NCI-H748 (cell line): Measurements from ENCODE around the gene MYO16.
A peak's percentile ranks its signal among the peaks of the same experiment; 100 is the strongest.
"Not testable (repeated sequence)": the region's sequence is repeated elsewhere in the genome, so short reads cannot be mapped to it uniquely, and the experiment has no call there.

ENCODE experiments used
- DNase-seq: peaks from one replicate; lab custom pipeline; 2025; ENCODE audit not compliant: unreplicated experiment; lab: John Stamatoyannopoulos, UW

MYO16 gene

GRCh38 chr13:108878732-108879131 lies 249.3 kb downstream of the MYO16 start:
- DNase-seq = no peak

DNA sequence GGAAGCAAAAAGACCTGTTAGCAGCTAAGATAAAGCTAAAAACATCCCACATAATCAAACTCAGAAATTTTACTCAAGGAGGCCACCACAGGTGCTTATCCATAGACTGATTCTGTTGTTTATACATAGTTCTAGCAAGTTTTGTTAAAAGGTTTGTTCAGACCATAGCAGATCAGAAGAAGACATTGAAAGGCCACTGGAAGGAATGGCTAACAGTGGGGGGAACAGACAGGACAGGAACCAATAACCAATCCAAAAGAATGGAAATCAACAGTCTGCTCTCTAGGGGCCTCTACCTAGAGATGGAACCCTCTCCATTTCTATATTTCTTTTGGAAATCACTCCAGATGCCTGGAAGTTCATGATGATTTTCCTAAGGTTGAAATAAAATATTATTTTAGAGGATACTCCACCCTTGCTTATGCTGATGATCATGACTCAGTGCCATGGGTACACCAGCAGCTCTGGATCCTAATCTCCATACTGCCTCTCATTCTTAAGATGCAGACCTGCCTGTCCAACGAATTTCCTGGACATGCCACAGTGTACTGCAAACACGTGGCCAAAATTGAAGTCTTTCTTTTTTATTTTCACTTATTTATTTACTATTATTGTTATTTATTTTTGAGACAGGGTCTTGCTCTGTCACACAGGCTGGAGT lies 260.0 kb downstream of the MYO16 start:
- no peak for DNase-seq

DNA sequence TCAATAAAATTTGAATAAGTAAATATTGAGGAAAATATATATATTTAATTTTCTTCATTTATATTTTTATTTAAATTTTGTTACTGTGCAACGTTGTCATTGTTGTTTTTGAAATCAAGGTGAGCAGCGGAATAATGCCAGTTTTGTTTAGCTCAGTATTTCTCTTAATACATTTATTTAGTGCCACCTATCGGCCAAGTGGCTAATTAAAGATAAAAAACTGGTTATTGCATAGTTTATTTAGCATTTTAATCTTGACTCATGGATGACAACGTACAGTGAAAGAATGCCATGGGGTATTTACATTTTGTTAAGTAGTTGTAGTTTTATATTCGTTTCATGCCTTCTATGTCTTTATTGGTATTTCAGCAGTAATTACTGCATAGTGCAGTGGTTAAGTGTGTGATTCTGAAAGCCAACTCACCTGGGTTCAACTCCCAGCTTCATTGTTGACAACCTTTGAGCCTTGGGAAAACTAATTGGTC lies 265.9 kb downstream of the MYO16 start:
- DNase-seq = peak; percentile 70

DNA sequence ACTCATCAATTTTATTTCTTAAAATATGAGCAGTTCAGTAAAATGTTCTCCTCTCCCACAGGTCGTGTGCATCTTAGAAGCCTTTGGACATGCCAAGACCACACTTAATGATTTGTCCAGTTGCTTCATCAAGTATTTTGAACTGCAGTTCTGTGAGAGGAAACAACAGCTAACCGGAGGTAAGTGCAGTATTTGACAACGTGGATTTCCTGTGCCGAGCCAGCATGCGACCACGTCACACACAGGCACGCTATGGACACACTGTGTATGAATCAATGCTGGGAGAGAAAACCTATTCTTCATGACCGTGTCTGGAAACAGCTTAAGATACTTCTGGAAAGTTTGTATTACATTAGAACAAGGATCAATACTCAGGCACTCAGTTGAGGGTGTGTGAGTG lies 268.5 kb downstream of the MYO16 start:
- DNase-seq = peak; percentile 26

DNA sequence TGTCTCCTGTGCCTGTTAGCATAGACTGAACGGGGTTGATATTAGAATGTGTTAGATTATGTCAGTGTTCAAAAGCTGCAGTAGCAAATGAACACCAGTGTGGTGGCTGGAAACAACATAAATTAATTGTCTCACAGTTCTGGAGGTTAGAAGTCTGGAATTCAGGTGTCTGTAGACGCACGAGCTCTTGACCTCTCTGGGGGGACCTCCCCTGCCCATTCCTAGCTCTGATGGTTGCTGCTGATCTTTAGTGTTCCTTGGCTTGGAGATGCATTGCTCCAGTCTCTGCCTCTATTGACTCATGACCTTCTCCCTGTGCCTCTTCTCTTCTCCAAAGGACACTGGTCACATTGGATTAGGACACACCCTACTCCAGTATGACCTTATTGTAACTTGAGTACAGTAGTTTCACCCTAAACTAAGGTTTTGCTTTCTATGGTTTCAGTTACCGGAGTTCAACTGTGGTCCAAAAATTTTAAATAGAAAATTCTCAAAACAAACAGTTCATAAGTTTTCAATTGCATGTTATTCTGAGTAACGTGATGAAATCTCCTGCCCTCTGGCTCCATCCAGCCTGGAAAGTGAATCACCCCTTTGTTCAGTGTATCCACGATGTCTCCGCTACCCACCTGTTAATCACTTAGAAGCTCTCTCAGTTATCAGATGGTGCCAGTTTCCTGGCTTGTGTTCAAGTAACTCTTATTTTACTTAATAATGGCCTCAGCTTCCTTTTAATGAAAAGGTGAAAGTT lies 273.2 kb downstream of the MYO16 start:
- DNase-seq = no peak

GRCh38 chr13:108903613-108904012 lies 274.2 kb downstream of the MYO16 start:
- DNase-seq = no peak

GRCh38 chr13:108911807-108912206 lies 282.4 kb downstream of the MYO16 start:
- DNase-seq = no peak

- DNase-seq = not testable (repeated sequence)
Measured at GRCh38 chr13:108913731-108914130, 284.3 kb downstream of the MYO16 start.

- peak; percentile 15 for DNase-seq
Measured at GRCh38 chr13:108915095-108915633, 285.8 kb downstream of the MYO16 start.

GRCh38 chr13:108915634-108916512 lies 286.5 kb downstream of the MYO16 start:
- peak; percentile 41 for DNase-seq

- peak; percentile 36 for DNase-seq
Measured at GRCh38 chr13:108917581-108917980, 288.2 kb downstream of the MYO16 start.

- no peak for DNase-seq
Measured at GRCh38 chr13:108919036-108919907, 289.9 kb downstream of the MYO16 start.

GRCh38 chr13:108920137-108920536 lies 290.7 kb downstream of the MYO16 start:
- no peak for DNase-seq

DNA sequence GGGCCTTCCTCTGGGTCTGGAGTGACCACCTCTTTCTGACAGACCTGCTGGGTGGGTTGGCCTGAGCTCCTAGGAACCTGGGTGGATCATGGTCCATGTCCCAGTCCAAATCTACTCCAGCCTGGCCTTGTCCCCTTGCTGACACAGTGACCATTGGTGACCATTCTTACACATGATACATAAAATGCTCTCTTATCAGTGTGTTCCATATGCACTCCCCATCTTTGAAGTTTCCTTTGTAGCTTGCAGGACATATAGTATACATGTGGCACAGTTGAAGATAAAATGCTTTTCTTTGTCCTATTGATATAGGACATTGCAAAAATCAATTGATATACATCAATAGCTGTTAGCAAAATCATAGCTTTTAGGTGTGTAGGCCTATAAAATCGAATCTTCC lies 291.8 kb downstream of the MYO16 start:
- no peak for DNase-seq

GRCh38 chr13:108922108-108922507 lies 292.7 kb downstream of the MYO16 start:
- no peak for DNase-seq

GRCh38 chr13:108923386-108924047 lies 294.1 kb downstream of the MYO16 start:
- no peak for DNase-seq

DNA sequence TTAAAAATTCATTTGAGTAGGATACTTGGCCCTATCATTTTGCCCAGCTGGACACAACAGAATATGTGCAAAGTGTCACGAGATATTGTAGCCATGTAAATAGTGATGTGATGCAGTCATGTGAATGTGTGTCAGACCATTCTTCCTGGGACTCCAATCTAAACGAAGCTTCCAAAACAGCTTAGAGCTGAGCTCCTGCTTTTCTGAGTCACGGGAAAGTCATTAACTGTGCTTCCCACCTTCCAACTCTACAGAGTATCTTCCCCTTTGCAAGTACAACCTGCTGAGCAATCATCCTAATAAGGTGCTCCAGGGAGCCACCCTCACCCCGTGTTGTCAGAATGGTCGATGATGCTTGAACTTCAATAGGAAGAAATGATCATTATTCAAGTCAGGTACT lies 294.7 kb downstream of the MYO16 start:
- DNase-seq = no peak

GRCh38 chr13:108924541-108924940 lies 295.1 kb downstream of the MYO16 start:
- peak; percentile 9 for DNase-seq

DNA sequence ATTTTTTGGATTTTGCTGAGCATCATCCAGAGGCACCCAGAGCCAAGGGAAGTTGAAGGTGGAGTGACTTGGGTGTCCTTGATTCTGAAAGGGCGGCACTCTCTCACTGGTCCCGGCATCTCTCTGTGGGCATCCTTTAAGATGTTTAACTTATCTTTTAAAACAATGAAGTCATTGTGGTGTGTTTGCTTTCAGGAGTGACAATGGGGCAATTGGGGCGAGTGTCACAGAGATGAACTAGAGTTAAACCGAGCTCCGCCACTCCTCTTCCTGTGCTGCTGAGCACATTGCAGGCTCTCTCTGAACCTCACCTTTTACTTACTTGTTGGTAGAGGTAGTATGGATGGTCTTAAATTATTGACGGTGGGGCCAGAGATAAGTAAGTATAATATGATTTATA lies 295.7 kb downstream of the MYO16 start:
- DNase-seq = no peak

DNA sequence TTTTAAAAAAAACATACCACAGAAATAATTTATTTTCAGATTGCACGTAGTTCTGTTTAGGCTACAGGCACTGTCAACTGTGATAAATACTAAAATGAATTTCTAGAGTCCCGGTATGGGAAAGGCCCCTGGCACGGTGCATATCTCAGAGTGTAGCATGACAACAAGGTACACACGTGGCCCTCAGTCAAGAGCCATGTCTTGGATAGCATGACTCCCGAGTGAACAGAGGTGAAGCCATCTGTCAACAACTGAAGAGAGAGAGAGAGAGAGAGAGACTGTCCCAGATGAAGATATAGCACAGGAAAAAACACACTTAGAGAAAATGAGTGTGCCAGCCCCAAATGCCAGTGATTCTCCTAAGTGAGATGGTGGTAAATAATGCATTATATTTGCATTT lies 297.5 kb downstream of the MYO16 start:
- DNase-seq = no peak
